Neural progenitor cell (in vitro differentiated cells): ENCODE results near the gene TRIM34.

ENCODE experiments used
- CTCF ChIP-seq: fragments of 200-600 bp; sonication (generic); IDR thresholded peaks from 2 replicates; pipeline ENCODE4 v1.5.1; 2017; ENCODE audit warnings: antibody characterized with exemption, mild to moderate bottlenecking
- EZH2 ChIP-seq: fragments of 200-600 bp; sonication (generic); IDR thresholded peaks from 2 replicates; pipeline ENCODE4 v1.6.1; 2017; ENCODE audit warnings: antibody characterized with exemption, mild to moderate bottlenecking, moderate library complexity

GRCh38 chr11:5621580-5621979, 3.2 kb upstream of the TRIM34 start:
- no peak for TF ChIP-seq CTCF
- no peak for TF ChIP-seq EZH2
